Neural cell (in vitro differentiated cells): ENCODE data around the gene PRDM15.

Experiments used
- EZH2 ChIP-seq: fragments of 200-600, 300-800 bp; shearing (Covaris generic), sonication (generic); IDR thresholded peaks from 2 replicates; pipeline ENCODE4 v1.6.1; 2014; ENCODE audit warnings: antibody characterized with exemption, low read length, borderline replicate concordance, mild to moderate bottlenecking; ENCODE audit not compliant: insufficient read depth, poor library complexity, severe bottlenecking
- MXI1 ChIP-seq: fragments of 450-650 bp; conservative IDR thresholded peaks from 2 replicates; pipeline ENCODE4 v1.6.1; 2014; ENCODE audit warnings: antibody characterized with exemption, mild to moderate bottlenecking; ENCODE audit not compliant: poor library complexity, severe bottlenecking
- TF ChIP-seq, protein P1 (sequence below): fragments of 450-650 bp; IDR thresholded peaks from 2 replicates; pipeline ENCODE4 v1.5.1; 2014; ENCODE audit warnings: antibody characterized with exemption, mild to moderate bottlenecking, moderate library complexity; ENCODE audit not compliant: poor library complexity, severe bottlenecking
- TF ChIP-seq, protein P2 (sequence below): IDR thresholded peaks from 2 replicates; pipeline ENCODE4 v1.6.1; 2012; ENCODE audit warnings: borderline replicate concordance

DNA sequence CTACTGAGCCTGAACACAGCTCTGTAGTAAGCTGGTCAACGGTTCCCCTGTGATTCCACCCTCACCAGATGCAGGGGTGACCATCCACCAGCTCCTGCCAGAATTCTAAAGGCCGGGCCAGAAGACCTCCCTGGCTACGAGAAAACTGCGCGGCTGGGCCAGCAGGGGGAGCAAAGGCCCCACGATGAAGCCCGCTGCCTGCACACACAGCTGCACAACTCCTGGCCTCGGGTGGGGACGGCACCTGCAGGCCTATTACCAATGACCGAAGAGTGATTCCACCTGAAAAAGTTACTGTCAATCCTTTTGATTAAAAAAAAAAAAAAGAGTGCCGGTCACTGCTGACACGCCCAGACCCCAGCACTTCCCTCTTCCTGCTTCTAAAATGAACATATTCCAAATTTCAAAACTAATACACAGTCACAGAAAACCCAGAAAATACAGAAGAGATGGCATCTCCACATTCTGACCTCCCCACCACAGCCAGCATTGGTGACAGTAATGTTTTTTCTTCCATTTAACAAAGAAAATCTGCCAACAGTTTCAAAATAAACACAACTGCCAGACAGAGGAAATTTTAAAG lies 62.5 kb downstream of the PRDM15 start:
- TF ChIP-seq, protein P1, sequence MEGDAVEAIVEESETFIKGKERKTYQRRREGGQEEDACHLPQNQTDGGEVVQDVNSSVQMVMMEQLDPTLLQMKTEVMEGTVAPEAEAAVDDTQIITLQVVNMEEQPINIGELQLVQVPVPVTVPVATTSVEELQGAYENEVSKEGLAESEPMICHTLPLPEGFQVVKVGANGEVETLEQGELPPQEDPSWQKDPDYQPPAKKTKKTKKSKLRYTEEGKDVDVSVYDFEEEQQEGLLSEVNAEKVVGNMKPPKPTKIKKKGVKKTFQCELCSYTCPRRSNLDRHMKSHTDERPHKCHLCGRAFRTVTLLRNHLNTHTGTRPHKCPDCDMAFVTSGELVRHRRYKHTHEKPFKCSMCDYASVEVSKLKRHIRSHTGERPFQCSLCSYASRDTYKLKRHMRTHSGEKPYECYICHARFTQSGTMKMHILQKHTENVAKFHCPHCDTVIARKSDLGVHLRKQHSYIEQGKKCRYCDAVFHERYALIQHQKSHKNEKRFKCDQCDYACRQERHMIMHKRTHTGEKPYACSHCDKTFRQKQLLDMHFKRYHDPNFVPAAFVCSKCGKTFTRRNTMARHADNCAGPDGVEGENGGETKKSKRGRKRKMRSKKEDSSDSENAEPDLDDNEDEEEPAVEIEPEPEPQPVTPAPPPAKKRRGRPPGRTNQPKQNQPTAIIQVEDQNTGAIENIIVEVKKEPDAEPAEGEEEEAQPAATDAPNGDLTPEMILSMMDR: peak; percentile 56
- TF ChIP-seq, protein P2, sequence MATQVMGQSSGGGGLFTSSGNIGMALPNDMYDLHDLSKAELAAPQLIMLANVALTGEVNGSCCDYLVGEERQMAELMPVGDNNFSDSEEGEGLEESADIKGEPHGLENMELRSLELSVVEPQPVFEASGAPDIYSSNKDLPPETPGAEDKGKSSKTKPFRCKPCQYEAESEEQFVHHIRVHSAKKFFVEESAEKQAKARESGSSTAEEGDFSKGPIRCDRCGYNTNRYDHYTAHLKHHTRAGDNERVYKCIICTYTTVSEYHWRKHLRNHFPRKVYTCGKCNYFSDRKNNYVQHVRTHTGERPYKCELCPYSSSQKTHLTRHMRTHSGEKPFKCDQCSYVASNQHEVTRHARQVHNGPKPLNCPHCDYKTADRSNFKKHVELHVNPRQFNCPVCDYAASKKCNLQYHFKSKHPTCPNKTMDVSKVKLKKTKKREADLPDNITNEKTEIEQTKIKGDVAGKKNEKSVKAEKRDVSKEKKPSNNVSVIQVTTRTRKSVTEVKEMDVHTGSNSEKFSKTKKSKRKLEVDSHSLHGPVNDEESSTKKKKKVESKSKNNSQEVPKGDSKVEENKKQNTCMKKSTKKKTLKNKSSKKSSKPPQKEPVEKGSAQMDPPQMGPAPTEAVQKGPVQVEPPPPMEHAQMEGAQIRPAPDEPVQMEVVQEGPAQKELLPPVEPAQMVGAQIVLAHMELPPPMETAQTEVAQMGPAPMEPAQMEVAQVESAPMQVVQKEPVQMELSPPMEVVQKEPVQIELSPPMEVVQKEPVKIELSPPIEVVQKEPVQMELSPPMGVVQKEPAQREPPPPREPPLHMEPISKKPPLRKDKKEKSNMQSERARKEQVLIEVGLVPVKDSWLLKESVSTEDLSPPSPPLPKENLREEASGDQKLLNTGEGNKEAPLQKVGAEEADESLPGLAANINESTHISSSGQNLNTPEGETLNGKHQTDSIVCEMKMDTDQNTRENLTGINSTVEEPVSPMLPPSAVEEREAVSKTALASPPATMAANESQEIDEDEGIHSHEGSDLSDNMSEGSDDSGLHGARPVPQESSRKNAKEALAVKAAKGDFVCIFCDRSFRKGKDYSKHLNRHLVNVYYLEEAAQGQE: no peak
- no peak for TF ChIP-seq MXI1
- TF ChIP-seq EZH2: no peak
